ENCODE measurements around the gene CD2BP2.
A peak's percentile ranks its signal among the peaks of the same experiment; 100 is the strongest.
"Not testable (repeated sequence)": the region's sequence is repeated elsewhere in the genome, so short reads cannot be mapped to it uniquely, and the experiment has no call there.

The CD2BP2 gene

GRCh38 chr16:30341971-30342370, 13.1 kb downstream of the CD2BP2 start:
- DNase-seq: not testable (repeated sequence)

GRCh38 chr16:30340621-30341020, 14.5 kb downstream of the CD2BP2 start:
- DNase-seq: no peak

- DNase-seq: not testable (repeated sequence)
Observed at GRCh38 chr16:30338715-30339114, 16.4 kb downstream of the CD2BP2 start.

GRCh38 chr16:30337964-30338357, 17.1 kb downstream of the CD2BP2 start:
- DNase-seq: not testable (repeated sequence)

- no peak for DNase-seq
Observed at GRCh38 chr16:30335598-30336474, 19.3 kb downstream of the CD2BP2 start.

GRCh38 chr16:30335028-30335597, 20.0 kb downstream of the CD2BP2 start:
- peak; percentile 81 for DNase-seq

- DNase-seq: peak; percentile 77
Observed at GRCh38 chr16:30334473-30334989, 20.6 kb downstream of the CD2BP2 start.

GRCh38 chr16:30324220-30324619, 30.9 kb downstream of the CD2BP2 start:
- not testable (repeated sequence) for DNase-seq

GRCh38 chr16:30318647-30319046, 36.5 kb downstream of the CD2BP2 start:
- DNase-seq: not testable (repeated sequence)

- DNase-seq: not testable (repeated sequence)
Observed at GRCh38 chr16:30310937-30311336, 44.2 kb downstream of the CD2BP2 start.

- not testable (repeated sequence) for DNase-seq
Observed at GRCh38 chr16:30309255-30309654, 45.9 kb downstream of the CD2BP2 start.
